Choroid plexus epithelial cell (primary cell): ENCODE data around the gene TMEM186.
"Not testable (repeated sequence)": the region's sequence is repeated elsewhere in the genome, so short reads cannot be mapped to it uniquely, and the experiment has no call there.

Experiments used
- DNase-seq: peaks from one replicate; pipeline ENCODE4 v3.0.0-alpha.2; 2010; ENCODE audit warnings: low read depth
- H3K4me3 ChIP-seq: 2 replicates; pipeline ENCODE4 v1.5.1; 2011; ENCODE audit warnings: low read depth, mild to moderate bottlenecking, control low read depth, low read length, moderate library complexity
- CTCF ChIP-seq: conservative IDR thresholded peaks from 2 replicates; pipeline ENCODE4 v1.5.1; 2011; ENCODE audit warnings: low read depth, mild to moderate bottlenecking, control low read depth, inconsistent platforms, low read length, moderate library complexity

The TMEM186 gene

DNA sequence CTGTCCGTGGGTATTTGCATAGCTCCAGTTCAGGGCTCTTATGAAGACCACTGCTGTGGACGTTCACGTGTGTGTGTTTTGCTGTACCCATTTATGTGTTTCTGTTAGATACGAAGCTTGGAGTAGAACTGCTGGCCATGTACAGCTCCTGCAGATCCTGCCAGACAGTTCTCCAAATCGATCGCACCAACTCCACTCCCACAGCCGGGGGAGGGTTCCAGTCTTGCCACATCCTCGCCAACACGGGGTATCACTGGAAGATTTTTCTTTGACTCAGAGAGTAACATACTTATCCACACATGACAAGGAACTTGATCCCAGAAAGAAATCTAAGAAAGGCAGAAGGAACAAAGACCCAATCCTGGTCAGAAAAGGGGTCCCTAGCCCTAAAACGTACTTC lies 37.4 kb downstream of the TMEM186 start:
- DNase-seq = no peak
- no peak overlapping the region for H3K4me3 ChIP-seq
- no peak for TF ChIP-seq CTCF

GRCh38 chr16:8758022-8758421 lies 39.4 kb downstream of the TMEM186 start:
- no peak for TF ChIP-seq CTCF
- DNase-seq = no peak
- no peak overlapping the region for H3K4me3 ChIP-seq

DNA sequence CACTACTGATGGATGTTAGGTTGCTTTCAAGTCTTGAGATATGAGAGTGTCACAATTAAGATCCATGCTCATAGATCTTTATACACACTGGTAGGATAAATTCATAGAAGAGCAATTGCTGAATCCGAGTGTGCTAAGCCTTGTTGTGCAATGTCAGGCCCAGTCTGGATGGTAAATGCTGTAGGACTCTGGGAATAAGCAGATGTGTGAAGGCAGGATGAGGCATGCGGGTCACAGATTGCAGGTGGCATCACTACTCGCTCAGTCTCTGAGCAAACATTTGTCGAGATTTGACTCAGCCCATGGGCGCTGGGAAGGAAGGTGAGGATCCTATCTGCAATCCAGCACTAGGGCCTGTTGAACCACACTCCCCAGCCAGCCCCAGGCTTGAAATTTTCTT lies 40.7 kb downstream of the TMEM186 start:
- H3K4me3 ChIP-seq = no peak overlapping the region
- no peak for DNase-seq
- no peak for TF ChIP-seq CTCF

GRCh38 chr16:8753416-8754054 lies 43.9 kb downstream of the TMEM186 start:
- TF ChIP-seq CTCF = no peak
- DNase-seq = no peak
- H3K4me3 ChIP-seq = no peak overlapping the region

DNA sequence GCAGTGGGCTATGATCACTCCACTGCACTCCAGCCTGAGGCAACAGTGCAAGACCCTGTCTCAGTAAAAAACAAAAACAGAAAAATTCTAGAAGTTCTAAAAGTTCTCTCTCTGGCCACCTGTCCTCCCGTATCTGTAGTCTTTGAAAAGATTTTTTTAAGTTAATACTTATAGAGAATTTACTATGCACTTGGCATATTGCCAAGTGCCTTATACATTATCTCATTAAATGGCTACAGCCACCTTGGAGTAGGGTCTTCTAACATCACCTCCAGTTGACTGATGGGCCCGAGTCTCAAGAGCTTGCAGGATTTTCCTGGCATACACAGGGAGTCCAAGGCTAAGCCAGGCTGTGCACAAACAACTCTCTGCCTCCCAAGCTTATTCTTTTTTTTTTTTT lies 44.7 kb downstream of the TMEM186 start:
- TF ChIP-seq CTCF = no peak
- no peak overlapping the region for H3K4me3 ChIP-seq
- DNase-seq = no peak

DNA sequence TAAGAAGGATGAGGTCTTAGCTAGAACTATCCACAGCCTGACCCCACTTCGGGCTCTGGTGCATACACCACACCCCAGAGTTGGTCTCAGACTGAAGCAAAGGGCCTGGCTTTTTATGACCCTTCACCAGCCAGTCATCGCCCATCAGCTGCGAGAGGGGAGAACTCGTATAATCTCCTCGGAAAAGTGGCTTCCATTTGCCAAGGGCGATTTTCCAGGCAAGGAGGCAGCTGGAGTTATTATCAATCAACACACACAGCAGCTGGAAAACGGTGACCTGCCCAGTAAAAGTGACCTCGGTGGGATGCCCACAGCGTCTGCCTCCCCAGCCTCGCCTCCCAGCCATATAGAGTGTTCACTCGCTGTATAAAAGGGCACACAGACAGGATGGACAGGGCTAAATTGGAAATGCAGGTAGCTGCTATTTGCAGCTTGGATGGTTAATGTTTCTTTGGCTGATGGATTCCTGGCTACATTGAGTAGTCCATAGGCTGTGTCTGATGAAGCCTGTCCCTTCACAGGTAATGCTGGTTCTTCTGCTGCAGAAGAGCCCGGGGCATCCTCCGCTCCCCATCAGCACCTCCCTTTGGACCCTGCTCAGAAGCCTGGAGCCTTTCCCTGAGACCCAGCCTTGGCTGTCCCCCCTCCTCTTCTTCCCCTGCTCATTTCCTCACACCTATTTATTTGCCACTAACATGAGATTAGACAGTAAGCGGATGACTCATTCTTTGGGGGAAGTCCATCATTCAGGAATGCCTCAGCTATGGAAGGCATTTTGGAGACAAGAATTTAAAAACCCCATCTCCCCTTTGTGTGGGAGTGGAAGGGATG lies 45.7 kb downstream of the TMEM186 start:
- H3K4me3 ChIP-seq = no peak overlapping the region
- peak; percentile 75 for DNase-seq
- no peak for TF ChIP-seq CTCF

DNA sequence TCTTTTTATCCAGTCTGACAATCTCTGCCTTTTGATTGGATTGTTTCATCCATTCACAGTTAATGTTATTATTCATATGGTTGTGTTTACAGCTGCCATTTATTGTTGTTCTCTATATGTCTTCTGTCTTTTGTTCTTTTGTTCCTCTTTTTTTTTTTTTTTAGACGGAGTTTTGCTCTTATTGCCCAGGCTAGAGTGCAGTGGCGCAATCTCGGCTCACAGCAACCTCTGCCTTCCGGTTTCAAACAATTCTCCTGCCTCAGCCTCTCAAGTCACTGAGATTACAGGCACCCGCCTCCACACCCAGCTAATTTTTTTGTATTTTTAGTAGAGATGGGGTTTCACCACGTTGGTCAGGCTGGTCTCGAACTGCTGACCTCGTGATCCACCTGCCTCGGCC lies 48.5 kb downstream of the TMEM186 start:
- not testable (repeated sequence) for H3K4me3 ChIP-seq, DNase-seq
